Erythroblast (primary cell): ENCODE data around the gene HEBP2.

Source experiments
- GATA1 ChIP-seq: IDR thresholded peaks from 2 replicates; pipeline ENCODE4 v1.6.1; 2011; ENCODE audit warnings: low read depth, mild to moderate bottlenecking, control low read depth, low read length, moderate library complexity
- POLR2A ChIP-seq: IDR thresholded peaks from 2 replicates; pipeline ENCODE4 v1.6.1; 2011; ENCODE audit warnings: mild to moderate bottlenecking, low read length

DNA sequence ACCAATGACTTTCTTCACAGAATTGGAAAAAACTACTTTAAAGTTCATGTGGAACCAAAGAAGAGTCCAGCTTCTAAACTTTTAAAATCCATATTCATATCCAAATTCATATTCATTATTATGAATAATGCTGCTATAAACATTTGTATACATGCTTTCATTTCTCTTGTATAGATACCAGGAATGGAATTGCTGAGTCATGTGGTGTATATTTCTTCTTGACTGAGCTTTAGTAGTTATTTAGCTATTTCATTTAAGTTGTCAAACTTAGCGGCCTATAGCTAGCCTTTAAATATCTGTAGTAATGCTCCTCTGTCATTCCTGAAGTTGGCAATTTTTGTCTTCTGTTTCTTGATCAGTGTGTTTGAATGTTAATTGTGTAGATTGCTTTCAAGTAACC lies 46.1 kb upstream of the HEBP2 start:
- no peak for TF ChIP-seq POLR2A
- no peak for TF ChIP-seq GATA1
